SK-N-SH treated with all-trans-retinoic acid at 6 μM for 48 hours (cell line): ENCODE results near the gene ADAMTS17.

Source experiments
- ATAC-seq: fragments of 200-7000 bp; cut with Tn5 transposase; 3 replicates; pipeline ENCODE4 v1.9.1; 2020; ENCODE audit warnings: mild to moderate bottlenecking, moderate library complexity
- BACH2 ChIP-seq: fragments of 250-450 bp; sonication (Bioruptor Pico); IDR thresholded peaks from 2 replicates; pipeline ENCODE4 v1.9.0; 2021; ENCODE audit warnings: mild to moderate bottlenecking, borderline replicate concordance
- CREB5 ChIP-seq: fragments of 250-450 bp; sonication (Bioruptor Pico); IDR thresholded peaks from 2 replicates; pipeline ENCODE4 v1.5.1; 2020; ENCODE audit warnings: low read depth, mild to moderate bottlenecking, moderate library complexity
- CSRNP3 ChIP-seq: fragments of 250-450 bp; sonication (Bioruptor Pico); IDR thresholded peaks from 2 replicates; pipeline ENCODE4 v1.5.1; 2021; ENCODE audit warnings: mild to moderate bottlenecking, moderate library complexity
- GLIS3 ChIP-seq: fragments of 250-450 bp; sonication (Bioruptor Pico); IDR thresholded peaks from 2 replicates; pipeline ENCODE4 v1.5.0; 2020; ENCODE audit warnings: mild to moderate bottlenecking, moderate library complexity
- ISL1 ChIP-seq: fragments of 250-450 bp; sonication (Bioruptor Pico); IDR thresholded peaks from 2 replicates; pipeline ENCODE4 v2.1.2; 2022; ENCODE audit warnings: mild to moderate bottlenecking, moderate library complexity
- OSR1 ChIP-seq: fragments of 250-450 bp; sonication (Bioruptor Pico); IDR thresholded peaks from 2 replicates; pipeline ENCODE4 v1.8.0; 2022; ENCODE audit warnings: moderate library complexity, mild to moderate bottlenecking, inconsistent platforms
- PATZ1 ChIP-seq: fragments of 250-450 bp; sonication (Bioruptor Pico); IDR thresholded peaks from 2 replicates; pipeline ENCODE4 v1.8.0; 2020; ENCODE audit warnings: mild to moderate bottlenecking, moderate library complexity, borderline replicate concordance
- POU6F1 ChIP-seq: fragments of 250-450 bp; sonication (Bioruptor Pico); IDR thresholded peaks from 2 replicates; pipeline ENCODE4 v1.8.0; 2021; ENCODE audit warnings: low read depth, mild to moderate bottlenecking, moderate library complexity, borderline replicate concordance
- PPARA ChIP-seq: fragments of 250-450 bp; sonication (Bioruptor Pico); IDR thresholded peaks from 2 replicates; pipeline ENCODE4 v1.5.0; 2020; ENCODE audit warnings: mild to moderate bottlenecking, borderline replicate concordance
- RARB ChIP-seq: fragments of 250-450 bp; sonication (Bioruptor Pico); IDR thresholded peaks from 2 replicates; pipeline ENCODE4 v1.8.0; 2021; ENCODE audit warnings: mild to moderate bottlenecking, moderate library complexity
- SNAI2 ChIP-seq: fragments of 250-450 bp; sonication (Bioruptor Pico); IDR thresholded peaks from 2 replicates; pipeline ENCODE4 v1.5.0; 2020; ENCODE audit warnings: mild to moderate bottlenecking, moderate library complexity
- TOX ChIP-seq: fragments of 250-450 bp; sonication (Bioruptor Pico); IDR thresholded peaks from 2 replicates; pipeline ENCODE4 v1.8.0; 2021; ENCODE audit warnings: mild to moderate bottlenecking, moderate library complexity, borderline replicate concordance
- TSHZ2 ChIP-seq: fragments of 250-450 bp; sonication (Bioruptor Pico); IDR thresholded peaks from 2 replicates; pipeline ENCODE4 v1.5.0; 2020; ENCODE audit warnings: mild to moderate bottlenecking, moderate library complexity
- ZC3H10 ChIP-seq: fragments of 250-450 bp; sonication (Bioruptor Pico); IDR thresholded peaks from 2 replicates; pipeline ENCODE4 v1.5.1; 2021; ENCODE audit warnings: mild to moderate bottlenecking, moderate library complexity
- ZFP3 ChIP-seq: fragments of 250-450 bp; sonication (Bioruptor Pico); IDR thresholded peaks from 2 replicates; pipeline ENCODE4 v1.5.0; 2020; ENCODE audit warnings: mild to moderate bottlenecking, moderate library complexity
- ZFP30 ChIP-seq: fragments of 450-650 bp; formaldehyde crosslinking; IDR thresholded peaks from 2 replicates; pipeline ENCODE4 v1.5.0; 2022; ENCODE audit warnings: mild to moderate bottlenecking, moderate library complexity
- ZNF565 ChIP-seq: fragments of 450-650 bp; formaldehyde crosslinking; conservative IDR thresholded peaks from 2 replicates; pipeline ENCODE4 v1.5.0; 2020; ENCODE audit warnings: low read depth, mild to moderate bottlenecking, moderate library complexity
- ZNF70 ChIP-seq: fragments of 450-650 bp; formaldehyde crosslinking; IDR thresholded peaks from 2 replicates; pipeline ENCODE4 v1.5.0; 2020; ENCODE audit warnings: mild to moderate bottlenecking, moderate library complexity

ADAMTS17 gene

DNA sequence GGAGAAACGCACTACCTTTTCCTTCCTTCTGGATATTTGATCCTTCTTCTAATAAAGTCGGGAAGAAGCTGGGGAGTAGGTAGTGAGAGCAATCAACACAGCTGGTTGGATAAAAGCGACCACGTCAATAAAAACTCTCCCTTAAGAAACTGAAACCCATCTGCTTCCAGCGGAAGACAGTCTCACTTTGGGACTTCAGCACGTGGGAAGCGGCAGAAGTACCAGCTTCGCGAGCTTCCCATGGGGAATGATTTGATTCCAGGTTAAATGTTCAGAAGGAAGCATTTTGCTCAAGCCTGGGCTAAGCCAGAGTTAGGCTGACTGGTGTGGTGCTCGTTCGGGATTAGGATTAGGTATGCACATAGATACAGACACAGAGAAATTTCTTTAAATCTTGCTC lies 346.2 kb downstream of the ADAMTS17 start:
- no peak for ATAC-seq
- no peak for TF ChIP-seq PATZ1 (CRISPR knock-in tag)

- TF ChIP-seq ISL1 (CRISPR knock-in tag): no peak
- no peak for TF ChIP-seq OSR1 (CRISPR knock-in tag)
- TF ChIP-seq PATZ1 (CRISPR knock-in tag): no peak
- no peak for TF ChIP-seq CREB5
- no peak for TF ChIP-seq SNAI2
- TF ChIP-seq RARB (CRISPR knock-in tag): no peak
- TF ChIP-seq ZC3H10 (CRISPR knock-in tag): no peak
- no peak for TF ChIP-seq ZNF565
- TF ChIP-seq TSHZ2: no peak
- no peak for TF ChIP-seq ZFP30 (CRISPR knock-in tag)
- TF ChIP-seq POU6F1: no peak
- no peak for TF ChIP-seq CSRNP3 (CRISPR knock-in tag)
- TF ChIP-seq ZNF70: no peak
- no peak for TF ChIP-seq ZFP3
- TF ChIP-seq GLIS3: no peak
- TF ChIP-seq TOX (CRISPR knock-in tag): no peak
- TF ChIP-seq, all 23 proteins: peak for 0
- ATAC-seq: no peak
These were observed 346.9 kb downstream of the ADAMTS17 start for GRCh38 chr15:99994849-99995248.

- ATAC-seq: no peak
- TF ChIP-seq BACH2 (CRISPR knock-in tag) (no peak), PATZ1 (CRISPR knock-in tag) (no peak), PPARA (CRISPR knock-in tag) (no peak), ZNF70 (no peak), SNAI2 (no peak), POU6F1 (no peak), ZNF565 (no peak)
These were observed 348.1 kb downstream of the ADAMTS17 start for GRCh38 chr15:99993681-99994131.
